Neural progenitor cell (in vitro differentiated cells): ENCODE measurements around the gene SYNJ2.

Experiments used
- CTCF ChIP-seq: fragments of 200-600 bp; sonication (generic); IDR thresholded peaks from 2 replicates; pipeline ENCODE4 v1.5.1; 2017; ENCODE audit warnings: antibody characterized with exemption, mild to moderate bottlenecking
- EZH2 ChIP-seq: fragments of 200-600 bp; sonication (generic); IDR thresholded peaks from 2 replicates; pipeline ENCODE4 v1.6.1; 2017; ENCODE audit warnings: antibody characterized with exemption, mild to moderate bottlenecking, moderate library complexity

- TF ChIP-seq CTCF (no peak), EZH2 (no peak)
Measured at GRCh38 chr6:158125271-158125670, 143.6 kb downstream of the SYNJ2 start.
